ENCODE measurements around the gene HIF3A. TPM values are rescaled to one million over a fixed set of nuclear protein-coding genes. Genes with fewer than 3 reads are reported as not detected.
A peak's percentile ranks its signal among the peaks of the same experiment; 100 is the strongest.

HIF3A gene
- total and polyA plus RNA-seq, 9 of the 15 experiments (the other 6 are each of a cell fraction or from before 2014, with no cell fraction given), result 0.29 TPM; not detected in 8

- Histone ChIP-seq H2AFZ (ENCODE audit: low read depth, low read length) (no peak overlapping the region), H3K27me3 (ENCODE audit: control insufficient read depth in 2 of 2, insufficient read depth in 2 of 2, low read length in 2 of 2) (peaks cover 0 to 7% of the 10 kb centered on the region in 2 experiments; a peak in 2 of 5 replicates), H3K79me2 (ENCODE audit: control insufficient read depth, insufficient read depth, low read length) (no peaks in the 10 kb centered on the region), H3K4me2 (ENCODE audit: insufficient read depth, low read length) (no peak overlapping the region), H3K4me1 (replicated peaks in 1 of 2; ENCODE audit: control insufficient read depth in 2 of 2, insufficient read depth in 2 of 2, low read length in 2 of 2) (peaks cover 0 to 20% of the 10 kb centered on the region in 2 experiments; a peak in 2 of 5 replicates), H3K4me3 (no peak overlapping the region), H4K20me1 (replicated peaks; ENCODE audit: control insufficient read depth, insufficient read depth, low read length) (no peaks in the 10 kb centered on the region), H3K9me1 (ENCODE audit: control insufficient read depth, insufficient read depth, low read length) (no peaks in the 10 kb centered on the region), H3K9ac (ENCODE audit: insufficient read depth in 1 of 2, low read depth in 2 of 2, low read length in 2 of 2) (no peak overlapping the region), H3K27ac (ENCODE audit: extremely low read depth, low read depth, low read length) (no peak overlapping the region), H3K36me3 (ENCODE audit: control insufficient read depth, insufficient read depth, low read length) (no peaks in the 10 kb centered on the region), H3K9me3 (replicated peaks; ENCODE audit: control insufficient read depth, insufficient read depth, low read depth, low read length) (no peaks in the 10 kb centered on the region)
- intact Hi-C loops (cut with micrococcal nuclease), result no loop called here
- no peak for DNase-seq (ENCODE audit: extremely low read depth in 1 of 4, low spot score in 3 of 4)
- no peak for FAIRE-seq
- no peak for ATAC-seq
- BruUV-seq (replicated peaks), result no TSS peak
- 15% methylated on average over 5 of the region's 5 CpGs for WGBS (ENCODE audit: insufficient coverage, low coverage, missing lambda C conversion rate)
- ChIA-PET CTCF (ENCODE audit: low intra/inter-chr PET ratio) (interaction anchor here (0.6 kb wide), 1 partner anchor 38 kb away, joined by 4 read pairs; no protein-coding TSS in a partner anchor), POLR2A (no interaction called here)
- TF ChIP-seq NFYB (IDR thresholded peaks at IDR 0.05; ENCODE audit: extremely low read depth, insufficient read length) (peak; percentile 19), RBM25 (IDR thresholded peaks at IDR 0.05; ENCODE audit: low read depth, low read length, severe bottlenecking) (peak; percentile 26), ZFP1 (CRISPR knock-in tag; IDR thresholded peaks at IDR 0.05) (no peak)
- in situ Hi-C loops (cut with MboI), result no loop called here
Observed at GRCh38 chr19:46295401-46296201, 1.2 kb upstream of the HIF3A start.

GRCh38 chr19:46296202-46296480, 701 bp upstream of the HIF3A start:
- in situ Hi-C loops (cut with MboI), result no loop called here
- TF ChIP-seq CREB3 (tag; conservative IDR thresholded peaks at IDR 0.05; ENCODE audit: low read depth), result no peak
- no peak for TF ChIP-seq CBFA2T3 (IDR thresholded peaks at IDR 0.05)
- no peak for TF ChIP-seq PYGO2 (tag; IDR thresholded peaks at IDR 0.05)
- TF ChIP-seq SMAD2 (IDR thresholded peaks at IDR 0.05; ENCODE audit: low read depth, low read length), result no peak
- no peak for TF ChIP-seq RERE (CRISPR knock-in tag; IDR thresholded peaks at IDR 0.05; ENCODE audit: borderline replicate concordance)
- no peak for TF ChIP-seq NFRKB (IDR thresholded peaks at IDR 0.05; ENCODE audit: low read depth)

More at GRCh38 chr19:46296202-46296480, 701 bp upstream of the HIF3A start:
- no peaks in the 10 kb centered on the region for H3K9me3 ChIP-seq (replicated peaks; ENCODE audit: control insufficient read depth, insufficient read depth, low read depth, low read length)
- H3K27ac ChIP-seq (ENCODE audit: extremely low read depth, low read depth, low read length), result no peak overlapping the region
- ATAC-seq (no peak), DNase-seq (ENCODE audit: extremely low read depth in 1 of 4, low spot score in 3 of 4) (no peak), FAIRE-seq (no peak)
- H3K79me2 ChIP-seq (ENCODE audit: control insufficient read depth, insufficient read depth, low read length), result no peaks in the 10 kb centered on the region
- peaks cover 0 to 7% of the 10 kb centered on the region in 2 experiments; a peak in 2 of 5 replicates for H3K27me3 ChIP-seq (ENCODE audit: control insufficient read depth in 2 of 2, insufficient read depth in 2 of 2, low read length in 2 of 2)
- H2AFZ ChIP-seq (ENCODE audit: low read depth, low read length), result no peak overlapping the region
- no peaks in the 10 kb centered on the region for H3K36me3 ChIP-seq (ENCODE audit: control insufficient read depth, insufficient read depth, low read length)
- ChIA-PET POLR2A (interaction anchor here (0.6 kb wide), 1 partner anchor 136 kb away, joined by 5 read pairs; no protein-coding TSS in a partner anchor), CTCF (ENCODE audit: low intra/inter-chr PET ratio) (interaction anchor here (0.6 kb wide), 1 partner anchor 38 kb away, joined by 4 read pairs; no protein-coding TSS in a partner anchor)
- H3K4me1 ChIP-seq (replicated peaks in 1 of 2; ENCODE audit: control insufficient read depth in 2 of 2, insufficient read depth in 2 of 2, low read length in 2 of 2), result peaks cover 0 to 24% of the 10 kb centered on the region in 2 experiments; a peak in 2 of 5 replicates
- WGBS (ENCODE audit: insufficient coverage, low coverage, missing lambda C conversion rate), result 0% methylated on average over 3 of the region's 3 CpGs
- H3K4me2 ChIP-seq (ENCODE audit: insufficient read depth, low read length), result no peak overlapping the region
- intact Hi-C loops (cut with micrococcal nuclease), result no loop called here
- no TSS peak for BruUV-seq (replicated peaks)
- no peaks in the 10 kb centered on the region for H3K9me1 ChIP-seq (ENCODE audit: control insufficient read depth, insufficient read depth, low read length)
- H3K4me3 ChIP-seq, result no peak overlapping the region
- no peaks in the 10 kb centered on the region for H4K20me1 ChIP-seq (replicated peaks; ENCODE audit: control insufficient read depth, insufficient read depth, low read length)
- H3K9ac ChIP-seq (ENCODE audit: insufficient read depth in 1 of 2, low read depth in 2 of 2, low read length in 2 of 2), result no peak overlapping the region
